Islet of Langerhans (tissue), 1 donor: ENCODE results near the gene GSE1.

Source experiments
- FAIRE-seq: peaks from one replicate; lab custom pipeline; 2011; peaks lifted over from hg19 to GRCh38; lab: Jason Lieb, UNC

GSE1 gene

GRCh38 chr16:85662976-85663830 lies 50.1 kb downstream of the GSE1 start:
- FAIRE-seq = no peak

- FAIRE-seq = no peak
Measured at GRCh38 chr16:85663891-85664321, 50.8 kb downstream of the GSE1 start.

DNA sequence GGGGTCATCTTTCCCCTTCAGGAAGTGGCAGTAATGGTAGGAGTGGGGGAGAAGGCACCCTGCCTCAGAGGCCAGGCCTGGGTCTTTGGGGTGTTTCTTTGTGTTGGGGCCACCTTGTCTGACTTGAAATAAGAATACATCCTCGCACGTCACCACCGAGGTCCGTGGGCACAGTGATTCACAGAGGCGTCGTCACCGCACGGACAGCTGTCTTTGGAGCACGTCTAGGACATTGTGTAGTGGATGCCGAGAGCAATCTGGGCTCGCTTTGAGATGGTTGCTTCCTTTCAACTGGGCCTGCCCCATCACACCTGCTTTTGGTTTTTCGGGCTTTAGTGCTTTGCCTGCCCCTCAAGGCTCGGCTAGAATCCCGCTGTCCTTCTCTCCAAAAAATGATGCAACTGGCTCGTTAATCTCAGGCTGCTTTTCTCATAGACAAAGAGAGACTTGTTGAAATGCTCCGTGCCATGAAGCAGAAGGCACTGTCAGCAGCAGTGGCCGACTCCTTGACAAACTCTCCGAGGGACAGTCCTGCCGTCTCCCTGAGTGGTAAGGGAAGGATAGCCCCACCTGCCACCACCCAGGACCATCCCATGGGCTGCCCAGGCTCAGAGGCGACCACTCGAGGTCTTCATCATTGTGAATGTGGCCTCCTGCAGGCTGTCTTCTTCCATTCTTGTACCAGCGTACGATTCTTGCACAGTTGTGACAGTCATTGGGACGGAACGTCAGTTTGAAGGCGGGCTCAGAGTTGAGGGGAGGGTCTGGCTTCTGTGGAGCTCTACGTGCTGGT lies 51.7 kb downstream of the GSE1 start:
- no peak for FAIRE-seq

DNA sequence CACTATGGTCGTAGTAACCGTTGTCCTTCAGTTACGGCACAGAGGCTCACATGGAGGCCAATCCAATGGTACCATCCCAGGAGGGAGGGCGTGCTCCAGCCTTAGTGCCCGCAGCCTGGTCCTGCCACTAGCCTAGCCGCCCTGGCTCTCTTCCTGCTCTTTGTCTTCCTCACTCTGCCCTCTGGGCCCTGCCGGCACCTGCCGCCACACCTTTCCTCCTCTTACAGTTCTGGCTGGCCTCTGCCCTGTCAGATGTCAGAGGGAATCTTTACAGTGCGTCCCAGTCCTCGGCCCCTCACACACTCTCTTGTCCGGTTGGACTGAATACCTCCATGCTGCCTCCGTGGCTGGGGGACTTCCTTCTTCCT lies 52.2 kb downstream of the GSE1 start:
- no peak for FAIRE-seq

DNA sequence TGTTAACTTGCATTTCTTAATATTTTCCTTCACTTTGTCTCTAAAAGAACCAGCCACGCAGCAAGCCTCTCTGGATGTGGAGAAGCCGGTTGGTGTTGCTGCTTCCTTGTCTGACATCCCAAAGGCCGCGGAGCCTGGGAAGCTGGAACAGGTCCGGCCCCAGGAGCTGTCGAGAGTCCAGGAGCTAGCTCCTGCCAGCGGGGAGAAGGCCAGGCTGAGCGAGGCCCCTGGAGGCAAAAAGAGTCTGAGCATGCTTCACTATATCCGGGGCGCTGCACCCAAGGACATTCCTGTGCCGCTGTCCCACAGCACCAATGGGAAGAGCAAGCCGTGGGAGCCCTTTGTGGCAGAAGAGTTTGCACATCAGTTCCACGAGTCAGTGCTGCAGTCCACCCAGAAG lies 52.8 kb downstream of the GSE1 start:
- no peak for FAIRE-seq

- FAIRE-seq = no peak
Measured at GRCh38 chr16:85667261-85667660, 54.1 kb downstream of the GSE1 start.

- no peak for FAIRE-seq
Measured at GRCh38 chr16:85667841-85668413, 54.8 kb downstream of the GSE1 start.

GRCh38 chr16:85668676-85669424 lies 55.7 kb downstream of the GSE1 start:
- FAIRE-seq = no peak

- FAIRE-seq = no peak
Measured at GRCh38 chr16:85670840-85671239, 57.7 kb downstream of the GSE1 start.

- FAIRE-seq = no peak
Measured at GRCh38 chr16:85673529-85674417, 60.7 kb downstream of the GSE1 start.

DNA sequence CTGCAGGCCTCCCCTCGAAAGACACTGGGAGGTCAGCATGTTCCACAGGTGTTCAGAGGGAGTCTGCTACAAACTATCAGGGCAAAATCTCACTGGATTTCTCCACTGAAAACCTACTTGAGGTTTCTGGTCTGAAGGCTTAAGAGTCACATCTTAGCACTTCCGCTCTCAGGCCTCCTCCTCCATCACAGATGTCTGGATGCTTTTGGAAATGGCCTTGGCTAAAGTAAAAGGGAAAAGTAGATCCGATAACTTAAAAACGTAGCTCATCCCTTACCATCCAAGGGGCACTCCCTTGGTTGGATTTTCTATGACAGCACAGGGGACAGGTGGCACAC lies 61.3 kb downstream of the GSE1 start:
- no peak for FAIRE-seq

GRCh38 chr16:85674828-85675227 lies 61.7 kb downstream of the GSE1 start:
- no peak for FAIRE-seq

DNA sequence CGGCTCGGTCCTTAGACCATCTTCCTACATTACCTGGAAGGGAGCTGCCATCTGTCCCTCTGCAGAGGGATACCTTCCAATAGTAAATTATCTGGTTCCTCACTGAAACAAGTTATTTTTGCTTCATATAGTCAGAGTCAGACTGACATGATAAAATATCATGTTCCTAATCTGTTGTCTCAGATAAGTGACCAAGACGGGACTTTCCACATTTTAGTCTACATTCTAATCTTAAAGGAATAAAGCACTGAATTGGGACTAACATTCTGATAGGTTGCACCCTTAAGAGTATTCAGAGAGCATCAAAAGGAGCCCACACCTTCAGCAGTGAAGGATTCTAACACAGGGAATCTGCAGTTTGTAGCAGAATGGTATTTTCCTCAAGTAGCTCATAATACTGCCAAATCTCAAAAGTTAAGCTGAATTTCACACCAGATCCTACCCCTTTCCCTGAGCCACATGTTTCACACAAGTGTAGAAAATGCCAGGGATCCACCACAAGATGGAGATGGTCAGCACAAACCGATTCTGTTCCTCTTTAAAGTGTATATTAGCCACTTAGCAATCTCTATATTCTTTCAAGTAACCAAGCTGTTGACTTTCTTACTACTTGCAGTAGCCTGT lies 62.2 kb downstream of the GSE1 start:
- no peak for FAIRE-seq

DNA sequence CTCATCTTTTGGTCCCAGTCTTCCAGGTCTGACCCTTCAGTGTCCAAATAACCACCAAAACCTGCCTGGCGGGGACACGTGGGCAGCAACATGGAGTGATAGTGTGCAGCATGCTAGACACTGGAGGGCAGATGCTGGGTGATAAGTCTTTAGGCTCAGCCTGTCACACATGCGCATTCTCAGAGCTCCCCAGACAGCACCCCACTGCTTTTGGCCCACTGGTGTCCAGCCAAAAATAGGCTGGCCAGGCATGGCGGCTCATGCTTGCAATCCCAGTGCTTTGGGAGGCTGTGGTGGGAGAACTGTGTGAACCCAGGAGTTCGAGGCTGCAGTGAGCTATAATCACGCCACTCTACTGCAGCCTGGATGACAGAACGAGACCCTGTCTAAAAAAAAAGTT lies 63.3 kb downstream of the GSE1 start:
- no peak for FAIRE-seq

DNA sequence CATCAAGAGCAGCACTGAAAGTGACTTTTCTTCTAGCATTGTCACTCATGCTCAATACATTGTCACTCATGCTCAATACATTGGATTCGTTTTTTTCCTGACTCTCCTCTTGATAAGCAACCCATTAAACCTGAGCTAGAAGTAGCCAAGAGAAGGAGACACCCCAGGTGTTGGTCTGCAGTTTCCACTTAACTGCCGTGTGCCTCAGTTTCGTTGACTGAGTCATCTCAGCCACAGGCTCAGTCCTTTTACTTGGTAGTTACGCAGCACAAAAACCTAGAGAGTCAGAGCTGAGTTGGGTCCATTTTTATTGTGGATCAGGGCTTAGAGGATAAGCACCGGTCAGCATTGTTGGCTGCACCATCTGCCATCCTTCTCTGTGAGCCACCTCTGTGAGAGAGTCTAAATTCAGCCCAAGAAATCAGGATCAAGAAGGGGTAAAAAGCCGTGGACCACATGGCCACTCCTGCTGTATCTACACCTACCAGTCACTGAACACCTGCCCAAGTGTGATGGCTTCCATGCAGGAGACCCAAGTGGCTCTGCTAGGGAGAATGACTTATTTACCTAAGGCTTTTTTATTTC lies 64.4 kb downstream of the GSE1 start:
- FAIRE-seq = no peak

DNA sequence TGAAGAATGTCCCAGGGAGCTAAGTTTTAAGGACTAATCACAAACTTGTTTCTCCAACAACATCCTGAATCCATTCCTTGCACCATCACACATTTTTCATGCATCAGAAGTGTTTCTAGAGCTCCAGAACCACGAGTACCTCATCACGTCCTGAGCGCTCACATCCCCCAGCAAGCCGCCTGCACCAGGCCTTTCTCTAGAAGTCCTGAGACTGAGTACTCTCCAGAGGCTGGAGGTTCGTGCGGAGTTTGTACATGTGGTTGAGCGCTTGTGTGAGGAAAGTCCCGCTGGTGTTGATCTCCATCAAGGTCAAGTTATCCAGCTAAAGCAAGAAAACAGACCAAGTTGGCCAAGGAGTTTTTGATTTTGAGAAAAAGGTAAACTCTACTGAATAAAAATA lies 64.9 kb downstream of the GSE1 start:
- no peak for FAIRE-seq

DNA sequence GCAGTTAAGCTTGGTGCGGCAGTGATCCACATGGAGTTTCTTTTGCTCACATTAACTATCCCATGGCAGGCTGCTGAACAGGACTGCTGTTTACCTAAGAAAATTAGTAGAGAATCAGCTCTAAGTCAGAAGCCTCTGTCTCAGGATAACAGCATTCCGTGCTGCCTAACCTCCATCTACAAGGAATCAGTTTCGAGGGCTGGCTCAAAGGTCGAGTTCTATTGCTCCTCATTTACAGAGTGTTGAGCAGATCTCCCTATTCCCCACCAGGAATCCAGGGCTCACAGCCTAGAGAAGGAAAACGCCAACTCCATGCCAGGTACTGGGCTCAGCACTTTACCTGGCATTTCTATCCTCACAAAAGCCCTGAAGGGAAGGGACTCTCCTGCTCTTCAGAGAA lies 65.7 kb downstream of the GSE1 start:
- FAIRE-seq = no peak

- no peak for FAIRE-seq
Measured at GRCh38 chr16:85679870-85680269, 66.7 kb downstream of the GSE1 start.

DNA sequence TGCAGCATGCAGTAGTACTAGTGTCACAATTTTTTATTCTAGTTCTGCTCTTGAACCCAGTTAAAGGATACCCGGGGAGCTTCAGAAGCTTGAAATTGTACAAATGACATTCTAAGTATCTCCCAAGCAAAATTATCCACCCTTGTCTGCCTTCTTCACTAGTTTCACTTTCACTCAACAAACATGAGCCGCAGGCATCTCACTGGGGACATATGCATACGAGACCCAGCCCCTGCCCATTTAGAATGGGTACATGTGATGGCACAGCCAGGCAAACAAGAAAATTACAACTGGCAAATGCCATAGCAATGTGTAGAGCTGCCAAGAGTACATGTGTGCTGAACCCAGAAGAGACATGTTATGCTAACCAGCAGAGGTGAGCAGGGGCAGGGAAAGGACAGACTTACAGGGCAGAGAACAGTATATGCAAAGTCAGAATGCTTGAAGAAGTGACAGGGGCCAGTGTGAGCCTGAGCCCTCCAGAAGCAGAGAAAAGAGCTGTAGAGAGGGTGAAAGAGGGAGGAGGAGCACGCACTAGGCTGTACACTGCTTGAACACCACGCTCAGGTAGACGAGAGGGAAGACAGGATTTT lies 67.3 kb downstream of the GSE1 start:
- FAIRE-seq = no peak

DNA sequence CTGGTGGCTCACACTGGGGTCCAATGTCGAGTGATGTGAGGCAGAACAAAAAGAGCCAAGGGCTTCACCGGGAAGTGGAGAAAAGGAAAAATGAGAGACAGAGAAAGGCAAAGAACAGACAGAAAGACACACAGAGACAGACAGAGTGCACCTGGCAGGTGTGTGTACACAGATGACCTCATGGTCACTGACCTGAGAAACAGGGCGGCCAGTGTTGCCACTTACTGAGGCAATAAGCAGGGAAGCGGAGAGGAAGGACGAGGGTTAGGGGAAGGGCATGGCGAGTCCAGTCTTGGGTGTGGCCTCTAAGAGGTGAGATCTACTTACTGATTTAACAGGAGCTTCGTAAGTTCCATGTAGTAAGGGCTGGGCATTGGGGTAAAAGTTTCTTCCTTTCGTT lies 68.1 kb downstream of the GSE1 start:
- FAIRE-seq = no peak
